HG02943 (cell line): Measurements from ENCODE around the gene EEPD1.
"Not testable (repeated sequence)": the region's sequence is repeated elsewhere in the genome, so short reads cannot be mapped to it uniquely, and the experiment has no call there.

Experiments
- ATAC-seq: cut with Tn5 transposase; IDR thresholded peaks from one replicate; pipeline ENCODE4 v1.9.1; 2021; ENCODE audit warnings: mild to moderate bottlenecking, low read depth, moderate library complexity; ENCODE audit not compliant: unreplicated experiment

Gene EEPD1

DNA sequence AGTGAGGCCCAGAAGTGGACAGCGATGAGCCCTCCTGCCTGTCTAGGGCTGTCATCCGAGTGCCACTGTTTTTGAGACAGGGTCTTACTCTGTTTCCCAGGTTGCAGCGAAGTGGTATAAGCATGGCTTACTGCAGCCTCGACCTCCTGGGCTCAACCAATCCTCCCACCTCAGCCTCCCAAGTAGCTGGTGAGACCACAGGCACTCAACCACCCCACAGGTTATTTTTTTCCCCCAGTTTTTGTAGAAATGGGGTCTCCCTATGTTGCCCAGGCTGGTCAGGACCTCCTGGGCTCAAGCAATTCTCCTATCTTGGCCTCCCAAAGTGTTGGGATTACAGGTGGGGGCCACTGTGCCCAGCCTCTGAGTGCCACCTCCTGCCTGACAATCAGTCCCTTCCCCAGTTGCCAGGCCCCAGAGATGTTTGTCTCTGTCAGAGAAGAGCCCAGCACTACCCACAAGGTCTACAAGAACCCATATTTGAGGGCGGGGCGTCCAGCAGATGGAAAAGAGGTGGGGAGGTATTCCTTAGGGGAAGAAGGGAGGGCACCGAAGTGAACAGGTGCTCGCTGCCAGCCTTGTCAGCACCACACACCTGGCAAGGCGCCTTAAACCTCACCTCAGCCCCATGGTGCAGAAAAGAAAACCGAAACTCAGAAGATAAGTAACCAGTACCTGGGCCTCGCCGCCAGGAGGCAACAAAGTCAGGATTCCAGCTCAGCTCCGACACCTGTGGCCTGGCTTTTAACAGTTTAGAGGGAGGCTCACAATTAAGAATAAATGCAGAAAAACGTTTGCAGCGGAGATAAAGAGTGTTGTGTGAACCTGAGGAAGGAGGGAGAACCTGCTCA is 159.2 kb downstream of the EEPD1 start:
- no peak for ATAC-seq

DNA sequence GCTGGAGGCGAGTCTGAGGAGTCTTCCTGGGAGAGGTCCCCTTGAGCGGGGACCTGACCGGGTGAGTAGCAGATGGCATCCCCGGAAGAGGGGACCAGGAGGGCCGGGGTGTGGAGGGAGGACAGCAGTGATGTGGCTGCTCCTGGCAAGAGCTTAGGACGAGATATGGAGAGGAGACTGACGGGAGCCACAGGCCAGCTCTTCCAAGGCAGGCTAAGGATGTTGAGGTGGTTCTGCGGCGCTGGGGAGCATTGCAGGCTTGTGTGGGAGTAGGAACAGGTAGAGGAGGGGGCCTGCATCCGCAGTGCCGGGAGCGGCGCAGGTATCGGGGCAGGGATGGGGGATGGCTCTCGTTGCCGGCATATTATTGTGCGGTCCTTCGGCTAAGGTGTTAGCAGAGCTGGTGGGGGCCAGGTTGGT is 159.9 kb downstream of the EEPD1 start:
- ATAC-seq = no peak

DNA sequence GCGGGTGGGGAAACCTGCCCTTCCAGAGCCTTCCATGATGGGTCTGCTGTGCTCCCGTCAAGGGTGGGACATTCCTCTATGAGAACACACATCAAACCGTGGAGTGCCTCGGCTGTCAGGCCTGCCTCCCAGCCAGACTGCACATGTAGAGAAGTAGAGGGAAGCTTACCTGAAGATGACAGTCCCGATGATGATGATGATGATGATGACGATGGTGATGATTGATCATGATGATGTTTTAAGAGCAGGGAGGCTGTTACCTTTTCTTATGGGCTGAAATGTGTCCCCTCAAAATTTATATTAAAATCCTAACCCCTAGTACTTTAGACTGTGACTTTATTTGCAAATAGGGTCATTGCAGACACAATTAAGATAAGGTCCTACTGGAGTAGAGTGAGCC is 160.6 kb downstream of the EEPD1 start:
- ATAC-seq = no peak

- ATAC-seq = no peak
These were observed 161.4 kb downstream of the EEPD1 start for GRCh38 chr7:36314491-36314890.

DNA sequence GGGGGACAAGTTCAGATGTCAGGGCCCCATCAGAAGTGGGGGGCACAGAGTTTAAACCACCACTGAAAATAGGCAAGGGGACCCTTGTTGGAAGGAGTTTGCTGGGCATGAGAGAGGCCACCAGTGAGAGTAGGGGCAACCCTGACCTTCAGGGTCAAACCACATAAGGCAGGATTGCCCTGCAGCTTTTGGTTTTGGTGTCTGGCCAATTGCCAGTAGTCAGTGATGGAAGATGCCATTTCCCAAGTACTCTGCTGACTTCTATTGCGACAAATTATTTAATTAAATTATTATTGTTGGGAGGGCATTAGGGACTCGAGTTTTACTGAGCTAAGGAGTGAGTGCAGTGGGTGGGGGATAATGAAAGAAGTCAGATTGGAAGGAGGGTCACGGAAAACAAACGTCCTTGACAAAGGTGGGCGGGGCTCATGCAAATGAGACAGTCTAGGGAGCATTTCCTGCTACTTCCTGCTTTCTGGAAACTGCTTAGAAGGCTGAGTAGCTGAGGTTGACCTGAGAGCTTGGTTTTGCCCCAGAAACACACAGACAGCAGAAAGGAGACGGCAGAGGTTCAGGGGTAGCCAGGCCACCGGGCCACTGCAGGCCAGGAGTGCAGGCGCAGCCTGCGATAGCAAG is 162.4 kb downstream of the EEPD1 start:
- ATAC-seq = no peak

- ATAC-seq = no peak
These were observed 163.3 kb downstream of the EEPD1 start for GRCh38 chr7:36316319-36316718.

DNA sequence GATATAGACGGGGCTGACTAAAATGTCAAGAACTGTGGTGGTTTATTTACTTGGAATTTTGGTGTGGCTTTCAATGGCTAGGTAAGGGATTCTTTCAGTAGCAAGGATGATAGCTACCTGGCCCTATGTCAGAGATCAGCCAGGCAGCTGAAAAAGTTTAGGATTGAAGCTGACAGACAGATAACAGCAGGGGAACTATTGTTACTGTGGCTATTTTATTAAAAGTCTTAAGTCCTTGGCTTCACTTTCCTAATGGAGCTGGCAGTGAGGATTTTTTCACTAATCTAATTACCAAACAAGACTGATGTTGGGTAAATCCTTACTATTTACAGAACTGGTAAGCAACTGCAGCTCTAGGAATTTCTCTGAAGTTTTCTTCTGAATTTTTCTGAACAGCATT is 164.2 kb downstream of the EEPD1 start:
- no peak for ATAC-seq

GRCh38 chr7:36318116-36318515 is 165.1 kb downstream of the EEPD1 start:
- ATAC-seq = no peak

DNA sequence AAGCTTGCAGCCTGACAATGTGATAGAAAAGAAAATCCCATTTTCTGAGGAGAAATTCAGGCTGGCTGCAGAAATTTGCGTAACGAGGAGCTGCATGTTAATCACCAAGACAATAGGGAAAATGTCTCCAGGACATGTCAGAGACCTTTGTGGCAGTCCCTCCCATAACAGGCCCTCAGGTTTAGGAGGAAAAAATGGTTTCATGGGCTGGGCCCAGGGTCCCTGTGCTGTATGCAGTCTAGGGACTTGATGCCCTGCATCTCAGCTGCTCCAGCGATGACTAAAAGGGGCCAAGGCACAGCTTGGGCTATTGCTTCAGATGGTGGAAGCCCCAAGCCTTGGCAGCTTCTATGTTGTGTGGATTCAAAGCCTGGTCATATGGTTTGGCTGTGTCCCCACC is 168.2 kb downstream of the EEPD1 start:
- not testable (repeated sequence) for ATAC-seq

DNA sequence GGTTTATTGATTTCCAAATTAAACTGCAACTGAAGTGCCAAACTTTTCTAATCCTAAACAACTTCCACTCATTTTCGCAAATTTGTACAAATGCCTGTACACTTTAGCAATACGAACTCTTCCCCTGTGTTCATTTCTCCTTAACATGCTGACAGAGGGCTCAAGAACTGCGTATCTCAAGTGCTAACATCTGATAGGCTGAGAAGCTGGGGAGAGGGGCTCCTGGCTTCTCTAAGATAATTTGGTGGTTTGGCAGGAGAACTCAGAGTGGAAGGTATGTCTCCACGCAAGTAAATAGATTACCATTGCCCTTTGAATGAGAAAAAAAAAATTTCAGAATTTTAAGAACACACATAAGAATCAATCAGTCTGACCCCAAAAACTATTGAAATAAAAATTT is 183.3 kb downstream of the EEPD1 start:
- ATAC-seq = no peak

- no peak for ATAC-seq
These were observed 185.2 kb downstream of the EEPD1 start for GRCh38 chr7:36338256-36338655.

GRCh38 chr7:36343548-36343947 is 190.5 kb downstream of the EEPD1 start:
- ATAC-seq = no peak

- ATAC-seq = no peak
These were observed 191.6 kb downstream of the EEPD1 start for GRCh38 chr7:36344622-36345021.

DNA sequence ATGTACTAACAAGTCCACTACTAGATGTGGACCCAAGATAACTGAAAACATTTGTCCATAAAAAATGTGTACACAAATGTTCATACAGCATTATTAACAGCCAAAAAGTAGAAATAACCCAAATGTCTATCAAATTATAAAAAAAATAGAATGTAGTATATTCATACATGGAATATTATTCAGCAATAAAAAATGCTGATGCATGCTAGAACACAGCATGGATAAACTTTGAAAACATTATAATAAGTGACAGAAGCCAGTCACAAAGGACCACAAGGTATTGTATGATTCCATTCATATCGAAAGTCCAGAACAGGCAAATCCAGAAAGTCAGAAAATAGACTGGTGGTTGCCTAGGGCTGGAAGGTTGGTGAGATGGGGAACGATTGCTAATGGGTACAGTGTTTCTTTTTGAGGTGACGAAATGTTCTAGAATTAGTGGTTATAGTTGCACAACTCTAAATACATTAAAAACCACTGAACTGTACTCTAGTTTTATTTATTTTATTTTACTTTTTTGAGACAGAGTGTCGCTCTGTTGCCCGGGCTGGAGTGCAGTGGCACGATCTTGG is 193.3 kb downstream of the EEPD1 start:
- ATAC-seq = no peak

- ATAC-seq = no peak
These were observed 195.2 kb downstream of the EEPD1 start for GRCh38 chr7:36348256-36348655.

GRCh38 chr7:36348771-36349170 is 195.7 kb downstream of the EEPD1 start:
- ATAC-seq = no peak

GRCh38 chr7:36349626-36350025 is 196.6 kb downstream of the EEPD1 start:
- ATAC-seq = no peak
